Frontal cortex (tissue), 4 donors: ENCODE data around the gene OTOG. TPM values are rescaled to one million over a fixed set of nuclear protein-coding genes. Genes with fewer than 3 reads are reported as not detected.

Experiments
- DNase-seq, 2 donors: peaks; one replicate each; pipeline ENCODE4 v3.0.0; 2012; ENCODE audit warnings: low spot score in 2 of 2
- FAIRE-seq: peaks from 2 replicates; lab custom pipeline; 2012; peaks lifted over from hg19 to GRCh38; lab: Jason Lieb, UNC
- total RNA-seq: library from RNA; depleted of rRNA; stranded (reverse); fragments of >200 nt; gene quantifications from one replicate; pipeline ENCODE4 v1.2.3, GENCODE V29; 2014
- donor health status: control.
- donor health status: control.
- donor health status: control.

Gene OTOG
- total RNA-seq, 1 donor from 2014 or later = under 0.01 TPM

DNA sequence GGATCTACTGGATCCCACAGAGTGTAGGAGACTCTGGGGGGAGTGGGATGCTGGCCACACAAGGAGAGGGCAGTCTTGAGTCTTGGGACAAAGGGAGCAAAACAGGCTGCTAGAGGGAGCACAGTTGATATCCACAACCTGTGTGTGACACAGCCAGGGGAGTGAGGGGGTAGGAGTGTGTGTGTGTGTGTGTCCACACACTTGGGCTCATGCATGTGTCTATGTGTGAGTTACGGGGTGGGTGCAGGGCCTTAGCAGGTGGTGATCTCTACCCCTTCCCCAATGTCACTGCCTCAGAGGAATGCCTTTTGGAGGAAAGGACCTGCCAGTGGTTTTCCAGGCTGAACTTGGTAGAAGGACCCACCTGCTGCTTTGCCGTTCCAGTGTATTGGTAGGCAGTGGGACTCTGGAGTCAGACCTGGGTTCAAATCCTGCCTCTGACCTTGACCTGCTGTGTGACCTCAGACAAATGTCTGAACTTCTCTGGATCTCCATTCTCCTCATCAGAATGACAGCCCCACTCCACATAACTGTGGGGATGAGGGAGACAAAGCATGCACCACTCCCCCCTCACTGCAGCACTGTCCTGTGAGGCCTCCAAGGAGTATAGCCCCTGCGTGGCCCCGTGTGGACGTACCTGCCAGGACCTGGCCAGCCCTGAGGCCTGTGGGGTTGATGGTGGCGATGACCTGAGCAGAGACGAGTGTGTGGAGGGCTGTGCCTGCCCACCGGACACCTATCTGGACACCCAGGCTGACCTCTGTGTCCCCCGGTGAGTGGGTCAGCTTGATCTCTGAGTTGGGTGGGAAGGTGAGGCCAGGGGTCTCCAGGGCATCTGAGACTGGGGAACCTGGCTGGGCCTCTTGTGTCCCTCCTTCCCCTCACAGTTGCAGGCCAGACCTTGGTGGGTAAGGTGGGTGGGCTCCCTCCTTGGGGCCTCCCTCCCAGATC is 27.4 kb downstream of the OTOG start:
- DNase-seq = no peak
- no peak for FAIRE-seq

DNA sequence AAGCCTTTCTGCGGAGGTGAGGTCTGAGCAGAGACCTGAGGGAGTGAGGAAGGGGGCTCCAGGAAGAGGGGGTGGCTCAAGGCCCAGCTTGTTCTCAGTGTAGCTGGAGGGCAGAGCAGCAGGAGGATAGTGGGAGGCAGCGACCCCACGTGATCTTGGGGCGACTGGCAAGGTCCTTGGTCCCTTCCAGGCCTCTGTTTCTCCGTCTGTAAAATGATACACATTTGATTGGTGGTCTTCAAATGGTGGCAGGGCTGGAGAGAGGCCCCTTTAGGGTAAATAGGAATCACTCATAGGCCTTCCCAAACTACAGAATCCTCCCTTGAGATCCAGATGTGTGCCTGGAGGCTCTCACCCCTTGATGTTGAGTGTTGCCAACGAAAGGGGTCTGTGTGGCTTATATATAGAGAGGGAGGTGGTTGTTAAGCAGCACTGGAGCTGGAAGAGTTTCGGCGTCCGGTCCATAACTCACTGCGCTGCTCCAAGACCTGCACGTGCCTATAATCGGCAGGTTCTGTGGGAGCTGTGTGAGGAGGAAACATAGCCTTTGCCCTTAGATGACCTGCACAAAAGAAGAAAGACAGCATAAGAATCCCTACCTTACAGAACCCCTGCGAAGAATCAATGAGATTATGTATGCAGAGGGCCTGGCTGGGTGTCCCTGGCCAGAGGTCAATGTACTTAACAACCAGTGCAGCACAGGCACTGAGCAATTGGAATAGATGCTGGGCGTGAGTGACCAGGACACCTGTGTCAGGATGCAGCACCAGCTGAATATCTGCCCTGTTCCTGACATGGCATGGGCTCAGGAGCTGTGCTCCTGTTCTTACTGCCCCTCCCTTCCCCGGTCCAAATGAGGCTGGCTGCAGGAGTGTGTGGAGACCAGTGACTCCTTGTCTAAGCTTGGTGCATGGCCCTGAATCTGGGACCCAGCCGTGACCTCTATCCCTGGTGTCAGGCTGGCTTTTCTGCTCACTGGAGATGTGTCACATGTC is 28.7 kb downstream of the OTOG start:
- DNase-seq = no peak
- no peak for FAIRE-seq

GRCh38 chr11:17578296-17578695 is 31.2 kb downstream of the OTOG start:
- DNase-seq = no peak
- FAIRE-seq = no peak

DNA sequence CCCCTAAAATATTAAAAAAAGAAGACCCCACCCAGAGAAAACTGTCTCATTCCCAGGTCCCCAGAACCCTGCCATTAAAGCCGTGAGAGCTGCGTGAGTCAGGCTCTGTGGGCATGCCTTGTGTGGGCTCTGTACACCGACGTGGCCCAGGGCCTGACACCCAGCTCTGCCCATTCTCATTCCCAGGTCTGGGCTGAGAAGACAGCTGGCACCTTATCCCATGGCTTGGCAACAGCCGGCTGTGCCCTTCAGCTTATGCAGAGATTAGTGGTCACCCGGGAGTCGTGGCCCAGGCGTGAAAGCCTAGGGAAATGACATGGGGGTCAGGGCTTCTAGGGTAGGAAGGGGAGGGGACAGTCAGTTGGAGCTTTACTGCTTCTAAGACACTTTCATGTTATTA is 31.9 kb downstream of the OTOG start:
- DNase-seq (no peak), FAIRE-seq (no peak)

DNA sequence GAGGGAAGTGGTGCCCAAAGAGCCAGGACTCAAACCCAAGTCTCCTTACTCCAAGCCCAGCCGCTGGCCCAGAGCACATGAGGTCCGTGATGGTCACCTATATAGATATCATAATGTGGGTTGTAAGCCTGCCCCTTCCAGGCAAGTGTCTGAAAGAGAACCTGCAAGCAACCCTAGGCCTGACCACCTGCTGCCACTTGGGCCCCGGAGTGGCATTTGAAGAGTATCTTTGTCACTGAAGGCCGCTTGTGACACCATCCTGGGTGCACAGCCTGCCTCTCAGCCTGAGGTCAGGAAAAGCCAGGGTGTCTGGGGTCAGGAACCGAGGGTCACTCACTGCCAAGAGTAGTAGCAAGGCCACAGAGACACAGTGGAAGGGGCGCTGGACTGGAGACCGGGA is 32.4 kb downstream of the OTOG start:
- FAIRE-seq = no peak
- DNase-seq = no peak

GRCh38 chr11:17580271-17580670 is 33.2 kb downstream of the OTOG start:
- DNase-seq (no peak), FAIRE-seq (no peak)

- FAIRE-seq (no peak), DNase-seq (no peak)
Observed at GRCh38 chr11:17581036-17581731, 34.1 kb downstream of the OTOG start.

DNA sequence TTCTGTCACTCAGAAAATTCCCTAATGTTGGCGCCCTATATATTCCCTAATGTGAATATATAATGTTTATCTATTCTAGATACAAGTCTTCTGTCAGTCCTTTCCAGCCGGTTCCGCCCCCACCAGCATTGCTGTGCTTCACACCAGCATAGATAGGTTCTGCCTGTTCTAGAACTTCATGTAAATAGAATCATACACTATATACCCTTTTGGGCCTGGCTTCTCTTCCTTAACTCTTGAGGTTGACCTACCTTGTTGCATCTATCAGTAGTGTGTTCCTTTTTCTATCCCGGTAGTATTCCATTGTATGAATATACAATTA is 34.6 kb downstream of the OTOG start:
- no peak for DNase-seq
- no peak for FAIRE-seq

GRCh38 chr11:17585911-17586695 is 39.0 kb downstream of the OTOG start:
- no peak for FAIRE-seq
- DNase-seq = no peak

GRCh38 chr11:17588166-17588565 is 41.1 kb downstream of the OTOG start:
- DNase-seq (no peak), FAIRE-seq (no peak)

DNA sequence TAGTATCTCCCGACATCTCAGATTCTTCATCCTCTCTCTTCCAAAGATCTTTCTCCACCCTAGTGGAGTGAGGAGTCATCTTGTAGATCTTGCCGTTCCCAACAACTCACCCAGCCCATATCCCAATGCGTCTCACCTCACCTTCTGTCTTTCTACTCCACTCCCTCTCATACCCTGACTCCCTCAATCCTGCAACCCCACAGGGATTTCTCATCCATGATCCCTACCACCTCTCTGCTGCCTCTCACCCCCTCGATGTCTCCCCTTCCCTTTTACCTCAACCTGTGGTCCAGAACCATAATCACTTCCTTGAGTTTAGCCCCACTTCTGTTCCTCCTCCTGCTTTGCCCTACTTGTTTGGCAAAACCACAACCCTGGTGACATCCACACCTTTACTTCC is 41.7 kb downstream of the OTOG start:
- FAIRE-seq (no peak), DNase-seq (no peak)

DNA sequence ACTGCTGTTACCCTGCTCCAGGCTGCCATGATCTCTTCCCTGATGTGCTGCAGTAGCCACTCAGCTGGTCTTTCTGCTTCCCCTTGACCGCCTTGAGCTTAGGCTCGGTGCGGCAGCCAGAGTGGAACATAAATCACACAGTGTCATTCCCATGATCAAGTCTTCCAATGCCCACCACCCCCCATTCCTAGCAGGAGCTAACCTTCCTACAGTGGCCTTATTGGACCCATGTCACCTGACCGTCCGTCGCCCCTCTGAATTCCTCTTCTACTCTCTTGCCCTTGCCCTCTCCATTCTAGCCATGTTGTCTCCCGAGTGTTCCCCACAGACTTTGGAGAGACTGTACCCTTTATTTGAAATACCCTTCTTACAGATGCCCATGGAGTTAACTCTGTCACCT is 43.4 kb downstream of the OTOG start:
- FAIRE-seq = no peak
- no peak for DNase-seq

DNA sequence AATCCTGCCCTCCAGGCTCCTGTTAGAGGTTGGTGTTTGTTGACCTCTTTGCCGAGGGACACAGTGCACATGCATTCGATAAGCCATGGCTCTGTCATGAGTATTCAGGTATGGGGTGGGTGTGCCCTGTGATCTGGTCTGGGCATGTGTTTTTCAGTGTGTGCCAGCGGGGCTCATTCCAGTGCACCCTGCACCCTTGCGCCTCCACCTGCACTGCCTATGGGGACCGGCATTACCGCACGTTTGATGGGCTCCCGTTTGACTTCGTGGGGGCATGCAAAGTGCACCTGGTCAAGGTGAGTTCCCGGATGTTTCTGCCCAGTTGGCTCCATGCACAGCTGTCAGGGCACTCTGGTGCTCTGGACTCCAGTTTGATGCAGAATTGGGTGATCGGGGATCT is 44.2 kb downstream of the OTOG start:
- no peak for DNase-seq
- no peak for FAIRE-seq

DNA sequence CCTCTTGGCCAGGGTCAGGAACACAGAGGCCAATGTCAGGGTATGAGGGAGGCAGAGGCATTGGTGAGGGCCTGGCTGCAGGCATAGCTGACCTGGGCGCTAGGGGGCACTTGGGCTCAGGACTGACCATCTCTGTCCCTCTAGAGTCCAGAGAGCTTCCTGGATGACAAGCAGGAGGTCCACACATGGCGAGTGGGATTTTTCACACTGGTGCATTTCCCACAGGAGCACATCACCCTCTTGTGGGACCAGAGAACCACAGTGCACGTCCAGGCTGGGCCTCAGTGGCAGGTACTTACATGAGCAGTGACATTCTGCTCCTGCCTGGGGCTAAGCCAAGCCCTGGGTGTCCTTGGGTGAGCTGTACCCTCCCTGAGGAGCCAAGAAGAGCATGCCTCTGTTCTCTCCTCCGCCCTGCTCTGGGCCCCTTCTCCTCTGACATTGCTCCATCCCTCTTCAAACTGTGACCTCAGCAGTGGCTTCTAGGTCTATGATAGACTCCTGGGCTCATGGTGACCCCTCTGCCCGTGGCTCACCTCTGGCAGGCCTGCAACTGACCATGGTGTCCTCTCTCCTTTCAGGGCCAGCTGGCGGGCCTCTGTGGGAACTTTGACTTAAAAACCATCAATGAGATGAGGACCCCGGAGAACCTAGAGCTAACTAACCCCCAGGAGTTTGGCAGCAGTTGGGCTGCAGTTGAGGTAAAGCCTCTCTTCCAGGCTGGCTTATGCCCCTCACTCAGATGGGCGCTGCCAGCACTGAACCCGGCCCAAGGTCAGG is 46.6 kb downstream of the OTOG start:
- FAIRE-seq (no peak), DNase-seq (no peak)

DNA sequence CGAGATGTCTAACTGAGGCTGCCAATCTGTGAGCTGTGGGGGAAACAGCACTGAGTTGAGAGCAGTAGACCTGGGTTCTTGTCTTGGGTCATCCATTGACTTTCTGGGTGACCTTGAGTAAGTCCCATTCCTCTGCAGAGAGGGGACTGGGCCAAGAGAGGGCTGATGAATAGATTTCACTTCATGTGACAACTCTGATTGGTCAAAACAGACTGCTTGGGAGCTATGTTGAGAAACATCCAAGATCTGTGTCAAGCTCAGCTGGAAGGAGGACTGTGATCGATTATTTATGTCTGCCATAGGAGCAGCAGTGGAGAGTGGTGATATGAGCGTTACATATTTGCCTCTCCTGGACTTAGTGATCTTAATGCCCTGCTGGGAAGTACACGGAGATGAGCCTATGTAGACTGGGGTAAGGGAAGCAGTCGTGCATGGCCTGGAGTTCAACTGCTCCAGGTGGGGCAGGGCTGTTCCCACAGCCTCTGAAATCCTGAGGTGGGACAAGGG is 47.7 kb downstream of the OTOG start:
- FAIRE-seq (no peak), DNase-seq (no peak)

- DNase-seq (no peak), FAIRE-seq (no peak)
Observed at GRCh38 chr11:17595526-17596309, 48.7 kb downstream of the OTOG start.

DNA sequence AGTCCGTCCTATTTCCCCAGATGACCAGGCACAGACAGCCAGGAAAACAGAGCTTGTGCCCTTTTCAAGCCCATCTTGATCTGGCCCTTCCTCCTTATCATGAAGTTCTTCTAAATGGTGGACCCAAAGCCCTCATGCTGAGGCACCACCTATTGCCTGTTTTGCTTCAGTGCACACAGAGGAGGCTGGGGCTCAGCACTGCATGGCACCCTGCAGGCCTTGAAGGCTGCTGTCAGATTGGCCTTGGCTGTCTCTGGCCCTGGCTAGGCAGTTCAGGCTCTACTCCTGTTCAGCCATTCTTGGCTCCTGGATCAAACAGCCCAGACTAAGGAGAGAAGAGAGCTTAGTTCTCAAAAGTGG is 49.2 kb downstream of the OTOG start:
- DNase-seq (no peak), FAIRE-seq (no peak)

DNA sequence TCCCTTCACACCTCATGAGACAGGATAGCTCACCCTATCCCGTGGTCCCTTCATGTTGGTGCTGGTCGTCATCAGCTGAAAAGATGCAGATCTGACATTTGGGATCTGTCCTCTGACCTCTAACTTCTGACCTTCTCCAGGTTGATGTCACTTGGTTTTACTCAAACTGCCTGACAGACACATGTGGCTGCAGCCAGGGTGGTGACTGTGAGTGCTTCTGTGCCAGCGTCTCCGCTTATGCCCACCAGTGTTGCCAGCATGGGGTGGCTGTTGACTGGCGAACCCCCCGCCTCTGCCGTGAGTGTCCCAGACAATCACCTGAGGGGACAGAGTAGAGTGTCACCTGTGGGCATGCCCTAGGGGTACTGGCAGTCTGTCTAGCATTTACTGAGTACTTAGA is 49.7 kb downstream of the OTOG start:
- FAIRE-seq = no peak
- DNase-seq = no peak
